ENCODE results near the gene ECD. TPM values are rescaled to one million over a fixed set of nuclear protein-coding genes. Genes with fewer than 3 reads are reported as not detected.
"Not testable (repeated sequence)": the region's sequence is repeated elsewhere in the genome, so short reads cannot be mapped to it uniquely, and the experiment has no call there.

Gene ECD
- total RNA-seq, 4 donors from 2014 or later: 6.4 to 27.0 (median 24.7) TPM

DNA sequence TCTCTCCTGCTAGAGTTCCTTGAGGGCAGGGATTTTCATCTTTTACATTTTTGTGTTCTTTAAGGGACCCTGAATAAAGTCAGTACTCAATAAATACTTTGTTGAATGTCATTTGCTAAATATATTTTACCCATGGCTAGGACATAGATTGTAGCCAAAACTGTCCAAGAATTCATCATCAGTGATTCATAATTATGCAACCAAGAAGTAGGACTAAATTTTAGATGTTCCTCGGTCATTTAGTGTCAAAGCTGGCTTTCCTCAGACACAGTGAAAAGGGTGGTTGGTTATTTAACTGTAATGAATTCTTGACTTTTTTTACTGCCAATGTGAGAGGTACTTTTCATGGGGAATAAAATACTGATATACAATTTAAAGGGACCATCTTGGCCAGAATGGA, 54.3 kb downstream of the ECD start:
- DNase-seq: no peak
- in situ Hi-C loops (cut with MboI; ENCODE audit: low pct_ligation_motif_present in 1 of 4, low pct_unique_long_range_greater_than_20kb in 1 of 4, low sequenced_read_pairs in 3 of 4) (no loop called here), intact Hi-C loops (cut with DNase I; ENCODE audit: low total_unique reads) (no loop called here)
- H3K27me3 ChIP-seq: no peaks in the 10 kb centered on the region
- H3K4me3 ChIP-seq: no peak overlapping the region
- H3K9me3 ChIP-seq: no peaks in the 10 kb centered on the region
- 71 to 83% methylated on average over 1 of the region's 1 CpG for WGBS, 2 donors (ENCODE audit: low coverage in 1 of 2)
- H3K36me3 ChIP-seq: no peaks in the 10 kb centered on the region
- no peak for TF ChIP-seq POLR2AphosphoS5 (IDR thresholded peaks at IDR 0.05)
- no peak for TF ChIP-seq POLR2A (IDR thresholded peaks at IDR 0.05)
- TF ChIP-seq EP300 (IDR thresholded peaks at IDR 0.05; ENCODE audit: low read depth): no peak
- TF ChIP-seq, protein P1, sequence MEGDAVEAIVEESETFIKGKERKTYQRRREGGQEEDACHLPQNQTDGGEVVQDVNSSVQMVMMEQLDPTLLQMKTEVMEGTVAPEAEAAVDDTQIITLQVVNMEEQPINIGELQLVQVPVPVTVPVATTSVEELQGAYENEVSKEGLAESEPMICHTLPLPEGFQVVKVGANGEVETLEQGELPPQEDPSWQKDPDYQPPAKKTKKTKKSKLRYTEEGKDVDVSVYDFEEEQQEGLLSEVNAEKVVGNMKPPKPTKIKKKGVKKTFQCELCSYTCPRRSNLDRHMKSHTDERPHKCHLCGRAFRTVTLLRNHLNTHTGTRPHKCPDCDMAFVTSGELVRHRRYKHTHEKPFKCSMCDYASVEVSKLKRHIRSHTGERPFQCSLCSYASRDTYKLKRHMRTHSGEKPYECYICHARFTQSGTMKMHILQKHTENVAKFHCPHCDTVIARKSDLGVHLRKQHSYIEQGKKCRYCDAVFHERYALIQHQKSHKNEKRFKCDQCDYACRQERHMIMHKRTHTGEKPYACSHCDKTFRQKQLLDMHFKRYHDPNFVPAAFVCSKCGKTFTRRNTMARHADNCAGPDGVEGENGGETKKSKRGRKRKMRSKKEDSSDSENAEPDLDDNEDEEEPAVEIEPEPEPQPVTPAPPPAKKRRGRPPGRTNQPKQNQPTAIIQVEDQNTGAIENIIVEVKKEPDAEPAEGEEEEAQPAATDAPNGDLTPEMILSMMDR (IDR thresholded peaks at IDR 0.05): no peak
- H3K27ac ChIP-seq: no peak overlapping the region
- peaks cover 0 to 11% (median 3%) of the 10 kb centered on the region in 4 donors for H3K4me1 ChIP-seq

DNA sequence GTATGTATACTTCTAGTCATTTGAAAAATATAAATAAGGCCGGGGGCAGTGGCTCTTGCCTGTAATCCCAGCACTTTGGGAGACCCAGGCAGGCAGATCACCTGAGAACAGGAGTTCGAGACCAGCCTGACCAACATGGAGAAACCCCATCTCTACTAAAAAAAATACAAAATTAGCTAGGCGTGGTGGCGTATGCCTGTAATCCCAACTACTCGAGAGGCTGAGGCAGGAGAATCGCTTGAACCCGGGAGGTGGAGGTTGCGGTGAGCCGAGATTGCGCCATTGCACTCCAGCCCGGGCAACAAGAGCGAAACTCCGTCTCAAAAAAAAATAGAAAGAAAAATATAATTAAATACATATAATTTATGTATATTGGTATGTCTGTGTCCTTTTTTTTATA, 55.8 kb downstream of the ECD start:
- H3K4me1 ChIP-seq: peaks cover 0 to 11% (median 3%) of the 10 kb centered on the region in 4 donors
- H3K27ac ChIP-seq; intact Hi-C loops (cut with DNase I; ENCODE audit: low total_unique reads); DNase-seq; H3K36me3 ChIP-seq; in situ Hi-C loops (cut with MboI; ENCODE audit: low pct_ligation_motif_present in 1 of 4, low pct_unique_long_range_greater_than_20kb in 1 of 4, low sequenced_read_pairs in 3 of 4); H3K9me3 ChIP-seq; H3K4me3 ChIP-seq; H3K27me3 ChIP-seq: not testable (repeated sequence)
- WGBS, 2 donors (ENCODE audit: low coverage in 1 of 2): 99% methylated on average over 13 of the region's 13 CpGs

DNA sequence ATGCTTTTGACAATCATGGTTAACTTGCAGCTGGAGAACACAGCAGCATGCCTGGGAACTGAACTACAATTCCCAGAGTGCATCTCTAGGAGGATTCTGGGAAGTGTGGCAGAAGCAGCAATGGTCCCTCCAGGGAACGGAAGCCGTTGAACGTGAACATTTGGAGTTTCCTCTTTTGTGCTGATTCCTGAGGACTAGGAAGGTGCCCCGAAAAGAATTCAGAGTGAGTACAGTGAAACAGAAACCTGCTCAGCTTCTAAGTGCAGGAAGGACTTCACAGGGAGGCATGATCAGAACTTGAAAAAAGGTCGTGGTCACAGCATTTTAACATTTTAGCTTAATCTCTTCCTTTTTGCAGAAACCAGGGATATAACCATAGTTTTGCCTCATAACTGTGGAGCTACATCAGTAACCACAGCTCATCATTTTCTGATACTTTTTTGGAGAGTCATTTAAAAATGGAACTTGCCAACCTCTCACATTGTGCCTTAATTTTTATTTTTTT, 57.4 kb downstream of the ECD start, which contains the start of gene NUDT13:
Gene NUDT13, plus strand, starts transcription at position 111 of the 505 bp plus-strand sequence. CDS start 3,911 bp downstream, outside the sequence.
- TF ChIP-seq POLR2AphosphoS5 (IDR thresholded peaks at IDR 0.05) (peak; percentile 82 to 91 (median 87)), POLR2A (IDR thresholded peaks at IDR 0.05) (no peak)
- Histone ChIP-seq H3K4me1 (peaks cover 0 to 11% (median 3%) of the 10 kb centered on the region in 4 donors), H3K27me3 (no peaks in the 10 kb centered on the region), H3K27ac (peak within 1 kb of the TSS; percentile 88 to 94 (median 89)), H3K4me3 (peak within 1 kb of the TSS; percentile 22 to 64 (median 52)), H3K36me3 (no peaks in the 10 kb centered on the region), H3K9me3 (no peaks in the 10 kb centered on the region)
- DNase-seq: peak; percentile 72
- intact Hi-C loops (cut with DNase I; ENCODE audit: low total_unique reads) (no loop called here), in situ Hi-C loops (cut with MboI; ENCODE audit: low pct_ligation_motif_present in 1 of 4, low pct_unique_long_range_greater_than_20kb in 1 of 4, low sequenced_read_pairs in 3 of 4) (no loop called here)
- WGBS, 2 donors (ENCODE audit: low coverage in 1 of 2): 0 to 5% methylated on average over 2 to 5 of the region's 5 CpGs

DNA sequence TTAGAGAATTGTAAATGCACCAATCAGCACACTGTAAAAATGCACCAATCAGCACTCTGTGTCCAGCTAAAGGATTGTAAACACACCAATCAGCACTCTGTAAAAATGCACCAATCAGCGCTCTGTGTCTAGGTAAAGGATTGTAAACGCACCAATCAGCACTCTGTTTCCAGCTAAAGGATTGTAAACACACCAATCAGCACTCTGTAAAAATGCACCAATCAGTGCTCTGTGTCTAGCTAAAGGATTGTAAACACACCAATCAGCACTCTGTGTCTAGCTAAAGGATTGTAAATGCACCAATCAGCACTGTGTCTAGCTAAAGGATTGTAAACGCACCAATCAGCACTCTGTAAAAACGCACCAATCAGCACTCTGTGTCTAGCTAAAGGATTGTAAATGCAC, 58.6 kb downstream of the ECD start:
- intact Hi-C loops (cut with DNase I; ENCODE audit: low total_unique reads); H3K27ac ChIP-seq; H3K36me3 ChIP-seq; H3K4me3 ChIP-seq; DNase-seq; H3K9me3 ChIP-seq; H3K27me3 ChIP-seq: not testable (repeated sequence)
- 93 to 100% methylated on average over 2 to 4 of the region's 4 CpGs for WGBS, 2 donors (ENCODE audit: low coverage in 1 of 2)
- peaks cover 0 to 11% (median 3%) of the 10 kb centered on the region in 4 donors for H3K4me1 ChIP-seq
- in situ Hi-C loops (cut with MboI; ENCODE audit: low pct_ligation_motif_present in 1 of 4, low pct_unique_long_range_greater_than_20kb in 1 of 4, low sequenced_read_pairs in 3 of 4): loop anchor here in 1 of 4 donors (10.0 kb wide), 1 partner anchor 56 kb away; the partner anchor contains the start of genes ECD and FAM149B1

DNA sequence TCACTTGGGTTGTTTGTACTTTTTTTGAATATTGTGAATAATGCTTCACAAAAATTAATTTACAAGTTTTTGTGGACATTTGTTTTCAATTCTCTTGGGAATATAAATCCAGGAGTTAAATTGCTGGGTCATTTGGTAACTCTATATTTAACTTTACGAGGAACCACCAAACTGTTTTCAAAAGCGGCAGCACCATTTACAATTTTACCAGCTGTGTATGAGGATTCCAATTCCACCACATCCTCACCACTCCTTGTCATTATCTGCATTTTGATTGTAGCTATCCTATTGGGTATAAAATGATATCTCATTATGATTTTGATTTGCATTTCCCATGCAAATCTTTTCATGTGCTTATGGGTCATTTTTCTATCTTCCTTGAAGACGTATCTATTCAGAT, 61.5 kb downstream of the ECD start:
- Histone ChIP-seq H3K27me3 (no peaks in the 10 kb centered on the region), H3K4me1 (peaks cover 0 to 9% (median 3%) of the 10 kb centered on the region in 4 donors), H3K27ac (no peak overlapping the region), H3K4me3 (no peak overlapping the region), H3K36me3 (no peaks in the 10 kb centered on the region), H3K9me3 (no peaks in the 10 kb centered on the region)
- TF ChIP-seq POLR2AphosphoS5 (IDR thresholded peaks at IDR 0.05): no peak
- no peak for TF ChIP-seq EP300 (IDR thresholded peaks at IDR 0.05; ENCODE audit: low read depth)
- TF ChIP-seq, protein P1 (IDR thresholded peaks at IDR 0.05): no peak
- no peak for TF ChIP-seq POLR2A (IDR thresholded peaks at IDR 0.05)
- DNase-seq: no peak
- intact Hi-C loops (cut with DNase I; ENCODE audit: low total_unique reads) (no loop called here), in situ Hi-C loops (cut with MboI; ENCODE audit: low pct_ligation_motif_present in 1 of 4, low pct_unique_long_range_greater_than_20kb in 1 of 4, low sequenced_read_pairs in 3 of 4) (loop anchor here in 1 of 4 donors (10.0 kb wide), 1 partner anchor 58 kb away; the partner anchor contains the start of genes ECD and FAM149B1)
- 92 to 95% methylated on average over 2 to 3 of the region's 3 CpGs for WGBS, 2 donors (ENCODE audit: low coverage in 1 of 2)
